Nephron (organoid): Measurements from ENCODE around the gene RB1.

Source experiments
- H3K27ac Mint-ChIP-seq, 3 experiments: 2 replicates each; pipeline ENCODE4 v1.8.0; 2020; ENCODE audit warnings: mixed read lengths in 3 of 3, mild to moderate bottlenecking in 2 of 3, moderate library complexity in 1 of 3
- H3K27me3 Mint-ChIP-seq: 2 replicates; pipeline ENCODE4 v1.8.0; 2021; ENCODE audit warnings: low read depth, mild to moderate bottlenecking, moderate library complexity, mixed read lengths
- H3K36me3 Mint-ChIP-seq: 2 replicates; pipeline ENCODE4 v1.8.0; 2020; ENCODE audit warnings: low read depth, mixed read lengths
- H3K4me1 Mint-ChIP-seq: 2 replicates; pipeline ENCODE4 v1.8.0; 2020; ENCODE audit warnings: mixed read lengths
- H3K4me3 Mint-ChIP-seq, 3 experiments: 2 replicates each; pipeline ENCODE4 v1.8.0; 2020; ENCODE audit warnings: mild to moderate bottlenecking in 3 of 3, mixed read lengths in 3 of 3, moderate library complexity in 2 of 3
- H3K9me3 Mint-ChIP-seq: 2 replicates; pipeline ENCODE4 v1.8.0; 2020; ENCODE audit warnings: mixed read lengths
- CTCF ChIP-seq, 3 experiments: fragments of 200-600 bp; sonication (generic); IDR thresholded peaks; one replicate each; pipeline ENCODE4 v1.5.0; 2021; ENCODE audit warnings: antibody characterized with exemption in 3 of 3; ENCODE audit not compliant: unreplicated experiment in 3 of 3

RB1 gene

GRCh38 chr13:48501705-48502104 is 198.2 kb downstream of the RB1 start:
- no peak overlapping the region for H3K27ac Mint-ChIP-seq
- H3K9me3 Mint-ChIP-seq, result no peaks in the 10 kb centered on the region
- peaks cover 72% of the 10 kb centered on the region for H3K36me3 Mint-ChIP-seq
- H3K4me1 Mint-ChIP-seq, result no peaks in the 10 kb centered on the region
- TF ChIP-seq CTCF (IDR thresholded peaks at IDR 0.05; ENCODE audit: unreplicated experiment in 3 of 3), result no peak
- H3K27me3 Mint-ChIP-seq, result no peaks in the 10 kb centered on the region
- H3K4me3 Mint-ChIP-seq, result no peak overlapping the region

GRCh38 chr13:48502601-48503319 is 199.2 kb downstream of the RB1 start:
- TF ChIP-seq CTCF (IDR thresholded peaks at IDR 0.05; ENCODE audit: unreplicated experiment in 3 of 3), result no peak
- H3K9me3 Mint-ChIP-seq, result no peaks in the 10 kb centered on the region
- no peak overlapping the region for H3K27ac Mint-ChIP-seq
- no peak overlapping the region for H3K4me3 Mint-ChIP-seq
- no peaks in the 10 kb centered on the region for H3K27me3 Mint-ChIP-seq
- no peaks in the 10 kb centered on the region for H3K4me1 Mint-ChIP-seq
- H3K36me3 Mint-ChIP-seq, result peaks cover 72% of the 10 kb centered on the region

DNA sequence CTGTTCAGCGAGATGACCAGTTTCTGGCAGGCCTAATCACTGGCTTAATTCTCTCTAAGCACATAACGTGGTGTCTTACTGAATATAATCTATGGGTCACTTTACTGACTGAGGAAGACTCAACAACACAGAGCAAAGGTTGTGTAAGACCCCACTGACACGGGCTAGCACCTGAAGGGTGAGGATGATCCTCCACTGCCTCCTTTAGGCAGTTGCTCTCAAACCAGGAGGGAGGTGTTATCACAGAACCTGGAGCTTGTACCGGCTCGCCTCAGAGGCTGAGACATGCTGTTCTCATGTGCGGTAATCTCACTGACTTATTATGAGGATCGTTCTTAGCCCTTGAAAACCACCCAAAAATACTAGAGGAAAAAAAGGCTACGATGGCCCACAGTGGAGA is 201.1 kb downstream of the RB1 start:
- Mint-ChIP-seq H3K27me3 (no peaks in the 10 kb centered on the region), H3K36me3 (peaks cover 64% of the 10 kb centered on the region)

DNA sequence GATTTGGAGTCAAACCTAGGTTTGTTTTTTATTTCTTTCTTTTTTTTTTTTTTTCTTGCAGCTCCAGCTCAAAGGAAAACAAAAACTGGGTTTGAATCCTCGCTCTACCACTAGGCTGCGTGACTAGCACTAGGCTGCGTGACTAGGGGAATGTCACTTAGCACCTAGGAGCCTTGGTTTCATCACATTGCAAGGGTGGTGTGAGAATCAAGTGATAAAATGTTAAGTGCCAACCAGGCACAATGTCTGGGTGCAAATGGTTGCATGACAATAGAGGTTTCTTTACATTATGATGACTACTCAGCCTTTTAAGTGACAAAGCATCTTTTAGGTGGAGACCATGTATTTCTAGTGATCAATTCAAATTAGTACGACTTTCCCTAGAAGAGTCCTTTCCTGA is 201.5 kb downstream of the RB1 start:
- H3K4me1 Mint-ChIP-seq, result no peaks in the 10 kb centered on the region
- TF ChIP-seq CTCF (IDR thresholded peaks at IDR 0.05; ENCODE audit: unreplicated experiment in 3 of 3), result no peak
- no peak overlapping the region for H3K4me3 Mint-ChIP-seq
- no peaks in the 10 kb centered on the region for H3K27me3 Mint-ChIP-seq
- no peaks in the 10 kb centered on the region for H3K9me3 Mint-ChIP-seq
- peaks cover 63% of the 10 kb centered on the region for H3K36me3 Mint-ChIP-seq
- no peak overlapping the region for H3K27ac Mint-ChIP-seq

More for the DNA sequence above, 201.1 kb downstream of the RB1 start:
- H3K27ac Mint-ChIP-seq, result no peak overlapping the region
- TF ChIP-seq CTCF (IDR thresholded peaks at IDR 0.05; ENCODE audit: unreplicated experiment in 3 of 3), result no peak
- H3K4me3 Mint-ChIP-seq, result no peak overlapping the region
- H3K9me3 Mint-ChIP-seq, result no peaks in the 10 kb centered on the region
- no peaks in the 10 kb centered on the region for H3K4me1 Mint-ChIP-seq

DNA sequence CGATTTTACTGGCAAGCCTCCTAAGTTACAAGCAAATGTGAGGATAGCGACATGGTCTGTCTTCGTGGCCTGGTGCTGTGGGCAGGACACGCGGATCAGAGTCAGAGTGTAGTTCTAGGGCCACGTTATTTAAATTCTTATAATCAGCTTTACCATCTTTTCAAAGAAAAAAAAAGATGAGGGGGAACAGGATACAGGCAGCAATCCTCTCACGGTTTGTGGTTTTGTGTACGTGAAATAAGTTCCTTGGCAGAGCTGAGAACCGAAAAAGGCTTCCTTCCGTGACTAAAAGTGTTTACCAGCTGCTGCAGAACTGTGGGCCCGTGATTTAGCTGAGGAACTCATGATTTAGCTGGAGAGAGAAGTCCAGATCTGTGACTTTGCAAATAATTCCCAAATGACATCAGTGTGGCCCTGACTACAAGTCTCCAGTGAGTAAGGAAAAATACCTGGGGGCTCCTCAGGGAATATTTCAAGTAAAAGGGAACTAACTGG is 202.1 kb downstream of the RB1 start:
- no peak overlapping the region for H3K4me3 Mint-ChIP-seq
- H3K9me3 Mint-ChIP-seq, result no peaks in the 10 kb centered on the region
- TF ChIP-seq CTCF (IDR thresholded peaks at IDR 0.05; ENCODE audit: unreplicated experiment in 3 of 3), result no peak
- H3K27me3 Mint-ChIP-seq, result no peaks in the 10 kb centered on the region
- H3K4me1 Mint-ChIP-seq, result no peaks in the 10 kb centered on the region
- H3K27ac Mint-ChIP-seq, result peak overlapping the region in 1 of 3 experiments; percentile 2
- peaks cover 62% of the 10 kb centered on the region for H3K36me3 Mint-ChIP-seq
